Brain microvascular endothelial cell (primary cell): Measurements from ENCODE around the gene PSPH.
A peak's percentile ranks its signal among the peaks of the same experiment; 100 is the strongest.

Experiments
- DNase-seq: peaks from one replicate; pipeline ENCODE4 v3.0.0-alpha.2; 2020
- H3K27ac ChIP-seq: fragments of 250-450 bp; sonication (Bioruptor Pico); 2 replicates; pipeline ENCODE4 v1.5.1; 2020; ENCODE audit warnings: mild to moderate bottlenecking, moderate library complexity
- H3K27me3 ChIP-seq: fragments of 250-450 bp; sonication (Bioruptor Pico); replicated peaks from 2 replicates; pipeline ENCODE4 v1.5.1; 2020; ENCODE audit warnings: mild to moderate bottlenecking
- H3K36me3 ChIP-seq: fragments of 250-450 bp; sonication (Bioruptor Pico); replicated peaks from 2 replicates; pipeline ENCODE4 v1.5.1; 2020; ENCODE audit warnings: mild to moderate bottlenecking
- H3K4me3 ChIP-seq: 2 replicates; pipeline ENCODE4 v1.5.1; 2011; ENCODE audit warnings: low read depth, mild to moderate bottlenecking, control low read depth, low read length, moderate library complexity
- CTCF ChIP-seq: IDR thresholded peaks from 2 replicates; pipeline ENCODE4 v1.5.1; 2011; ENCODE audit warnings: low read depth, mild to moderate bottlenecking, moderate library complexity, low read length, control low read depth, inconsistent platforms; ENCODE audit errors: missing control alignments
- in situ Hi-C: cut with HindIII; loops from 2 replicates; pipeline ENCODE4 v1.10.0; 2017; ENCODE audit warnings: low sequenced_read_pairs, low pct_ligation_motif_present

Gene PSPH

GRCh38 chr7:55964261-55965099 lies 86.8 kb downstream of the PSPH start, which contains the start of gene NIPSNAP2:
NIPSNAP2 (plus strand) TSS chr7:55964585; CDS start chr7:55964610, 25 bp downstream.
- no peaks in the 10 kb centered on the region for H3K36me3 ChIP-seq
- H3K27me3 ChIP-seq = no peaks in the 10 kb centered on the region
- in situ Hi-C loops = no loop called here
- peak within 1 kb of the TSS; percentile 76 for H3K4me3 ChIP-seq
- DNase-seq = peak; percentile 20
- peak within 1 kb of the TSS; percentile 71 for H3K27ac ChIP-seq
- TF ChIP-seq CTCF = peak; percentile 33

- H3K4me3 ChIP-seq = peak overlapping the region; percentile 52
- in situ Hi-C loops = no loop called here
Measured at GRCh38 chr7:55963584-55964168, 87.6 kb downstream of the PSPH start.

GRCh38 chr7:55962014-55962413 lies 89.2 kb downstream of the PSPH start:
- H3K36me3 ChIP-seq = no peaks in the 10 kb centered on the region
- in situ Hi-C loops = no loop called here
- H3K4me3 ChIP-seq = no peak overlapping the region
- DNase-seq = no peak
- no peak overlapping the region for H3K27ac ChIP-seq
- TF ChIP-seq CTCF = no peak
- no peaks in the 10 kb centered on the region for H3K27me3 ChIP-seq

More at GRCh38 chr7:55963584-55964168, 87.6 kb downstream of the PSPH start:
- no peak overlapping the region for H3K27ac ChIP-seq
- TF ChIP-seq CTCF = no peak
- no peaks in the 10 kb centered on the region for H3K36me3 ChIP-seq
- DNase-seq = no peak
- H3K27me3 ChIP-seq = no peaks in the 10 kb centered on the region
